Measurements from ENCODE around the gene SMCO2.

SMCO2 gene

GRCh38 chr12:27524839-27525753 is 78.6 kb downstream of the SMCO2 start:
- H3K4me3 ChIP-seq (ENCODE audit: low read depth, low read length) = peak overlapping the region; percentile 81
- DNase-seq (ENCODE audit: low read depth) = no peak
- TF ChIP-seq CTCF (IDR thresholded peaks at IDR 0.05; ENCODE audit: low read depth, low read length, missing control alignments) = no peak

DNA sequence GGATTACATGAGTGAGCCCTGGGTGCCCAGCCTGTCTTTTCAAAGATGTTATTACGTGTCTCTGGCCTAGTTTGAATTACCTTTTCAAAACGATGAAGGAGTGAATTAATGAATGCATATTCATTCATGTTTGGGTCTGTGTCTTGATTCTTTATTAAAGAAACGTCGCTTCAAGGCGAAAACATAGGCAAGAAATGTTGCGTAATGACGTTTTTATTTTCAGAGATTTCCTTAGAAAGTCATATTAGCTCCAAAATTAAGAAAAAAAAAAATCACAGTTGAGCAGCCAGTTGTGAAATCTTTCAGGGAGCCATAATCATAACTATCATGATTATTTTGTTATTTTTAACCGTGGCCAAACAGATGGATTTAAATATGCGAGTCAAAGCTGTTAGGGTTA is 81.0 kb downstream of the SMCO2 start:
- H3K4me3 ChIP-seq (ENCODE audit: low read depth, low read length) = no peak overlapping the region
- no peak for TF ChIP-seq CTCF (IDR thresholded peaks at IDR 0.05; ENCODE audit: low read depth, low read length, missing control alignments)

GRCh38 chr12:27528788-27529187 is 82.3 kb downstream of the SMCO2 start:
- DNase-seq (ENCODE audit: low read depth) = no peak
- TF ChIP-seq CTCF (IDR thresholded peaks at IDR 0.05; ENCODE audit: low read depth, low read length, missing control alignments) = no peak
- H3K4me3 ChIP-seq (ENCODE audit: low read depth, low read length) = no peak overlapping the region

More for the DNA sequence above, 81.0 kb downstream of the SMCO2 start:
- DNase-seq (ENCODE audit: low read depth) = no peak

- no peak for TF ChIP-seq CTCF (IDR thresholded peaks at IDR 0.05; ENCODE audit: low read depth, low read length, missing control alignments)
- no peak for DNase-seq (ENCODE audit: low read depth)
These were observed 83.8 kb downstream of the SMCO2 start for GRCh38 chr12:27530157-27530922.

GRCh38 chr12:27531896-27532295 is 85.4 kb downstream of the SMCO2 start:
- no peak for DNase-seq (ENCODE audit: low read depth)
- no peak for TF ChIP-seq CTCF (IDR thresholded peaks at IDR 0.05; ENCODE audit: low read depth, low read length, missing control alignments)
- H3K4me3 ChIP-seq (ENCODE audit: low read depth, low read length) = no peak overlapping the region

More at GRCh38 chr12:27530157-27530922, 83.8 kb downstream of the SMCO2 start:
- no peak overlapping the region for H3K4me3 ChIP-seq (ENCODE audit: low read depth, low read length)

DNA sequence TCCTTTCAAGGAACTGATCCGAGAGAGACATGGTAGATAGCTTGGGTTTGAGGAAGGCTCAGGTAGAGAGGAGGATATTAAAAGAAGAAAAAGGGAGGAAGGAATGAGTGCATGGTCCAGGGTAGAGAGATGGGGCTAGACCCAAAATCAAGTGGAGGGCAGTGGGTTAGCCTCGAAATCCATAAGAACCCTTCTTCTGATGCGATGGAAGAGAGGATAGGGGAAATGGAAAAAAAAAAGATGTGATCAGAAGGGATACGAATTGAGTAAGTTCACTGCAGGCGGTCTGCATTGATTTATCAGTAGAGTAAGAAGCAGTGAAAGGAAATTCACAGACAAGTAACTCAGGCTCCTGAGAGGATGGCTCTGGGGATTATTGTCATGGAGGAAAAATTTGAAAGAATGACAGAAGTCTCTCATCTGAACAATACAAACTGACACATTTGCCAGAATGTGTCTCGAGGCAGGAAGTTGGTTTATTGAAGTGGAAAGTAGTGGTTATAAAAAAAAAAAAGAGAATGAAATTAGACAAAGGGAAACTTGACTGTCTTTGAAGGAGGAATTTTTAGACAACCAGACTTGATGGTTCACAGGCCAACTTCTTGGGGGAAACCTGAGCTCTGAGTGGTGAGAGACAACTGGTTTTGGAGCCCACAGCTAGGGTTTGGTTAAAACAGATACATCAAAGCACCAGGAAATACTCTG is 87.7 kb downstream of the SMCO2 start:
- TF ChIP-seq CTCF (IDR thresholded peaks at IDR 0.05; ENCODE audit: low read depth, low read length, missing control alignments) = no peak
- H3K4me3 ChIP-seq (ENCODE audit: low read depth, low read length) = no peak overlapping the region
- peak; percentile 39 for DNase-seq (ENCODE audit: low read depth)

Measured in GM12864 (cell line).